ENCODE results near the gene LCNL1. TPM values are rescaled to one million over a fixed set of nuclear protein-coding genes. Genes with fewer than 3 reads are reported as not detected.
"Not testable (repeated sequence)": the region's sequence is repeated elsewhere in the genome, so short reads cannot be mapped to it uniquely, and the experiment has no call there.

The LCNL1 gene
- total and polyA plus RNA-seq, 7 donors: 0.14 to 1.1 (median 0.49) TPM; not detected in 2

DNA sequence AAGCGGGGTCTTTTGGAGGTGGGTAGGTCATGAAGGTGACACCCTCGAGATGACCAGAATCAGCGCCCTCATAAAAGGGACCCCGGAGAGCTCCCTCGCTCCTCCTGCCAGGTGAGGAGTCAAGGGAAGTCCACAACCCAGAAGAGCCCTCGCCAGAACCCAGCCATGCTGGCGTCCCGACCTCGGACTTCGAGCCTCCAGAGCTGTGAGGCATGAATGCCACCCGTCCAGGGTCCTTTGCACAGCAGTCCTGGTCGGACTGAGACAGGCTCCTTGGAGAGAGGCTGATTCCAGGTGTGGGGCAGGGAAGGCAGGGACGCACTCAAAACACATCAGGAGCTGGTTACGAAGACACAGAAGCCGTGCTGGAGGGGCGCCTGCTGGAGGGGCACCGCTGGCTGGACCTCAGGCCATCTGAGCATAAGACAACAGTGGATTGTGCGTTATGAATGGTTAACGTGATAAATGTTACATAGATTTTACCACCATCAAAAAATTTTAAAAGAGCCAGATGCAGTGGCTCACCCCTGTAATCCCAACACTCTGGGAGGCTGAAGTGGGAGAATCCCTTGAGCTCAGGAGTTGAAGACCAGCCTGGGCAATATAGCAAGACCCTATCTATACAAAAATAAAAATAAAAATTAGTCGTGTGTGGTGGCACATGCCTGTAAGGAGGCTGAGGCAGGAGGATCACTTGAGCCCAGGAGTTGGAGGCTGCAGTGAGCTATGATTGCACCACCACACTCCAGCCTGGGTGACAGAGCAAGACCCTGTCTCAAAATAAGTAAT lies 19.3 kb downstream of the LCNL1 start:
- intact Hi-C loops (cut with DNase I): no loop called here
- TF ChIP-seq, protein P1, sequence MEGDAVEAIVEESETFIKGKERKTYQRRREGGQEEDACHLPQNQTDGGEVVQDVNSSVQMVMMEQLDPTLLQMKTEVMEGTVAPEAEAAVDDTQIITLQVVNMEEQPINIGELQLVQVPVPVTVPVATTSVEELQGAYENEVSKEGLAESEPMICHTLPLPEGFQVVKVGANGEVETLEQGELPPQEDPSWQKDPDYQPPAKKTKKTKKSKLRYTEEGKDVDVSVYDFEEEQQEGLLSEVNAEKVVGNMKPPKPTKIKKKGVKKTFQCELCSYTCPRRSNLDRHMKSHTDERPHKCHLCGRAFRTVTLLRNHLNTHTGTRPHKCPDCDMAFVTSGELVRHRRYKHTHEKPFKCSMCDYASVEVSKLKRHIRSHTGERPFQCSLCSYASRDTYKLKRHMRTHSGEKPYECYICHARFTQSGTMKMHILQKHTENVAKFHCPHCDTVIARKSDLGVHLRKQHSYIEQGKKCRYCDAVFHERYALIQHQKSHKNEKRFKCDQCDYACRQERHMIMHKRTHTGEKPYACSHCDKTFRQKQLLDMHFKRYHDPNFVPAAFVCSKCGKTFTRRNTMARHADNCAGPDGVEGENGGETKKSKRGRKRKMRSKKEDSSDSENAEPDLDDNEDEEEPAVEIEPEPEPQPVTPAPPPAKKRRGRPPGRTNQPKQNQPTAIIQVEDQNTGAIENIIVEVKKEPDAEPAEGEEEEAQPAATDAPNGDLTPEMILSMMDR (IDR thresholded peaks at IDR 0.05): no peak
- no peak for TF ChIP-seq EP300 (IDR thresholded peaks at IDR 0.05)
- no peak for TF ChIP-seq POLR2AphosphoS5 (IDR thresholded peaks at IDR 0.05)
- TF ChIP-seq POLR2A (IDR thresholded peaks at IDR 0.05): no peak
- Histone ChIP-seq H3K4me3 (no peak overlapping the region), H3K4me1 (no peaks in the 10 kb centered on the region), H3K36me3 (no peaks in the 10 kb centered on the region), H3K27me3 (peaks cover 3 to 16% (median 8%) of the 10 kb centered on the region in 3 donors), H3K27ac (no peak overlapping the region), H3K9me3 (no peaks in the 10 kb centered on the region)
- no peak for DNase-seq
- 80 to 91% methylated on average over 20 of the region's 20 CpGs for WGBS, 2 donors

DNA sequence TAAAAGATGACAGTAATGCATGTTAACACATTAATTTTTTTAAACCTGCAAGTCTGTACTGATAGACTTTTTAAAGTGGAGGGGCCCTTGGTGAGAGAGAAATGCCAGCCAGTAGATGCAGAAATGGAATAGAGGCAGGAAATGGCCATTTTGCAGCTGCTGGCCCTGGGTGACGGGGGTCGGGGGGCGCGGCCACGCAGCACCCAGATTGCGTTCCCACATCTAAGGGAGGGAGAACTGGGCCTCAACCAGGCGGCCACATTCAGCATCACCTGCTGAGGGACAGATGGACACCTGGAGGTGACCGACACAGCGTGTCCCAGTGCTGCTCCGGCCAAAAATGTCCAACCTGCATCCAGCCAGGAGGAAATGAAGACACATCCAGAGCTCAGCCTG lies 19.9 kb downstream of the LCNL1 start:
- DNase-seq: no peak
- intact Hi-C loops (cut with DNase I): no loop called here
- Histone ChIP-seq H3K4me3 (no peak overlapping the region), H3K27ac (no peak overlapping the region), H3K4me1 (no peaks in the 10 kb centered on the region), H3K9me3 (no peaks in the 10 kb centered on the region), H3K36me3 (no peaks in the 10 kb centered on the region), H3K27me3 (peaks cover under 1 to 10% (median 2%) of the 10 kb centered on the region in 3 donors)
- 88 to 91% methylated on average over 10 of the region's 10 CpGs for WGBS, 2 donors
- TF ChIP-seq, protein P1 (IDR thresholded peaks at IDR 0.05): no peak
- TF ChIP-seq POLR2AphosphoS5 (IDR thresholded peaks at IDR 0.05) (no peak), EP300 (IDR thresholded peaks at IDR 0.05) (no peak), POLR2A (IDR thresholded peaks at IDR 0.05) (no peak)

DNA sequence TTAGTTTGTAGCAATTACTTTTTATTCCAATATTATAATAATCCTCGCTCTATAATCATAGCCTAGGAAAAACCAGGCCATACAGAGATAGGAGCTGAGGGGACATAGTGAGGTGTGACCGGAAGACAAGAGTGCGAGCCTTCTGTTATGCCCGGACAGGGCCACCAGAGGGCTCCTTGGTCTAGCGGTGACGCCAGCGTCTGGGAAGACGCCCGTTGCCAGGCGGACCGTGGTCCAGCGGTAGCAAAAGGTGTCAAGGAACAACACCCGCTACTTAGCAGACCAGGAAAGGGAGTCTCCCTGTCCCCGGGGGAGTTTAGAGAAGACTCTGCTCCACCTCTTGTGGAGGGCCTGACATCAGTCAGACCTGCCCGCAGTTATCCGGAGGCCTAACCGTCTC lies 21.5 kb downstream of the LCNL1 start:
- intact Hi-C loops (cut with DNase I); H3K27ac ChIP-seq; H3K4me3 ChIP-seq; H3K36me3 ChIP-seq; H3K4me1 ChIP-seq; DNase-seq; H3K27me3 ChIP-seq; H3K9me3 ChIP-seq: not testable (repeated sequence)
- TF ChIP-seq, protein P1 (IDR thresholded peaks at IDR 0.05): peak in 2 of 4 experiments; percentile 22 to 37
- WGBS, 2 donors: 36 to 47% methylated on average over 17 of the region's 17 CpGs

DNA sequence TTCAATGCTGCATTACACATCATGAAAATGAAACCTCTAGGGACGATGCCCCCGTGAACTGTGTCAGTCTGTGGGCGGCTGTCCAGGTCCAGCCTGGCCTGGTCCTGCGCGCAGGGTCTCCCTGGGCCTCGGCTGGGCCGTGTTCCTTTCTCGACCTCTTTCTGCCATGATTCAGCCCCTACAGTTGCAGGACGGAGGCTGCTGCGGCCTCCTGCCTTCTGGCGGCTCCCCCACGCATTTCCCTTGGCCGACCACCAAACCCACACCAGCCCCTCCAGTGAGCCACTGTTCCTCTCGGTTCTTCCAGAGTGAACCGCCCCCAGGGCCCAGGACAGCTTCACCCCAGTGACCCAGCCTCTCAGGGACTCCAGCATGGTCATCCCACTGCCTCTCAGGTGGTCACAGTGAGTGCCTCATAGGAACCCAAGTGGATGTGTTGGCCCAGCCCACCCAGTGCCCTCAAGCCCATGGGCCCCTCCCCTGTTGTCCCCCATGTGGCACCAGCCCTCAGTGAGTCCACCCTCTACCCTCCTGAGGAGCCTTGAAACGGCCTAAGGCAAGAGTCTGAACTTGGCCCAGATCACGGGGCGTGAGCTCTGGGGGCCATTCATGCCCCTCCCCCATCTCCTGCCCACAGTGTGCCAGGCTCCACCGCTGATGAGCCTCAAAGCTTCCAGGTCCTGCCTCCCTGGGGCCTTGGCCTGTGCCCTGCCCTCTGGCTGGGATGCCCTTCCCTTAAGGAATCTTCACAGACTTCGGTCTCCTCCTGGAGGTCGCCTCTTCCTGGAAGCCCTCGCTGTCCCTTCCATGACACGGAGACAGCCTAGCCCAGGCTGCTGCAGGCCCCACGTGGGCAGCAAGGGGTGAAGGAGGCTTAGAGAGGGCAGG lies 23.6 kb downstream of the LCNL1 start:
- WGBS, 2 donors: 67 to 80% methylated on average over 24 of the region's 24 CpGs
- no peak for DNase-seq
- intact Hi-C loops (cut with DNase I): no loop called here
- TF ChIP-seq POLR2A (IDR thresholded peaks at IDR 0.05) (no peak), EP300 (IDR thresholded peaks at IDR 0.05) (no peak), POLR2AphosphoS5 (IDR thresholded peaks at IDR 0.05) (no peak)
- TF ChIP-seq, protein P1 (IDR thresholded peaks at IDR 0.05): no peak
- Histone ChIP-seq H3K27ac (no peak overlapping the region), H3K4me3 (no peak overlapping the region), H3K4me1 (no peaks in the 10 kb centered on the region), H3K27me3 (no peaks in the 10 kb centered on the region), H3K36me3 (peaks cover 0 to 16% (median 5%) of the 10 kb centered on the region in 4 donors), H3K9me3 (no peaks in the 10 kb centered on the region)

Data from sigmoid colon (tissue), 7 donors.